Left colon (tissue), 2 donors: Measurements from ENCODE around the gene OCA2. TPM values are rescaled to one million over a fixed set of nuclear protein-coding genes. Genes with fewer than 3 reads are reported as not detected.

Experiments
- ATAC-seq: fragments of 200-7000 bp; cut with Tn5 transposase; one replicate; pipeline ENCODE4 v1.9.1; 2020; ENCODE audit warnings: mild to moderate bottlenecking, moderate library complexity
- DNase-seq, 2 donors: peaks; one replicate each; pipeline ENCODE4 v3.0.0-alpha.2; 2020
- intact Hi-C, 2 donors: fragments of 100-400 bp; cut with DNase I in 1 of 2; cut with micrococcal nuclease in 1 of 2; formaldehyde crosslinking; loops; one replicate each; pipeline versions ENCODE4 v1.11.2 to v1.14.0; 2022; cut with DNase I, micrococcal nuclease
- total RNA-seq, 2 donors: library from RNA; stranded (reverse); fragmentation: NEBNext Ultra II Directional; extraction: Animal tissue kit (Norgen Biotek cat#: 25700); gene quantifications; one replicate each; pipeline ENCODE4 v1.2.1, GENCODE V29; 2021
- donor health status: DM: no; HTN: no; CAD: no.
- donor health status: DM: yes; HTN: yes; CAD: no.

The OCA2 gene
- total RNA-seq, 2 donors from 2014 or later, result 0.18 to 0.31 TPM

- ATAC-seq, result no peak
- DNase-seq, result no peak
- intact Hi-C loops, result no loop called here
Observed at GRCh38 chr15:27820722-27821121, 278.4 kb downstream of the OCA2 start.

DNA sequence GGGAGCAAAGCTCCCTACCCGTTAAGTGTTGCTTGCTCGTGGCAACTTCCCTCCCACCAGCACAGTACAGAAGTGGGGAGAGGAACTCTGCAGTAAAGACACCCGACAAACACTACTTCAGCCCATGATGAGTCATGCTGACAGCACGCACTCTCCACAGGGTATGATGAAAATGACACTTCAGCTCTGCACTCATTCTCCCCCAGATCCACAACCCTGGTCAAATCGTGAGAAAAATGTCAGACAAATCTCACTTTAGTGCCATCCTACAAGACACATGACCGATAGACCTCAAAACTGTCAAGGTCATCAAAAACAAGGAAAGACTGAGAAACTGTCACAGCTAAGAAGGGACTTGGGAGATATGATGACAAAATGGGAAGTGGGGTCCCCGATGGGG is 278.9 kb downstream of the OCA2 start:
- ATAC-seq, result no peak
- intact Hi-C loops, result no loop called here
- DNase-seq, result no peak

- ATAC-seq (no peak), DNase-seq (no peak)
- intact Hi-C loops, result no loop called here
Observed at GRCh38 chr15:27817258-27817657, 281.9 kb downstream of the OCA2 start.

- intact Hi-C loops, result no loop called here
- ATAC-seq (no peak), DNase-seq (no peak)
Observed at GRCh38 chr15:27816790-27817189, 282.3 kb downstream of the OCA2 start.

- intact Hi-C loops, result no loop called here
- DNase-seq, result no peak
- no peak for ATAC-seq
Observed at GRCh38 chr15:27815035-27815434, 284.1 kb downstream of the OCA2 start.

- intact Hi-C loops, result no loop called here
- DNase-seq (no peak), ATAC-seq (no peak)
Observed at GRCh38 chr15:27813139-27813538, 286.0 kb downstream of the OCA2 start.

DNA sequence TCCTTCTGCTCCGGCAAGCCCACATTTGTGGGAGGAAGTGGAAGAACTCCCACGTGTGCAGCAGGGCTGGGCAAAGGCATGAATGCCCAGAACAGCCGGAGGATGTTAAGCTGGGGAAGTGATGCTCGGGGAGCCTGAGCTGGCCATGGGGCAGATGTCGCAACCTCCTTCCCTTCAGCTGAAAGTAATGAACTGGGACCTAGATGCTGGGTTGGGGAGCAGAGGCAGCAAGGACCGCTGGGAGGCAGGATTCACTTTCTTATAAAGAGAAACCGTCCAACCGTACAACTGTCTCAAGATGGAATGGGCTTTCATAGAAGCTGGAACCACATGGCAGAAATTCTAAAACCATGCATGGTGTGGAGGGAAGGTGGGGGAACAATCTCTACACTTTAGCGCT is 290.9 kb downstream of the OCA2 start:
- intact Hi-C loops, result no loop called here

GRCh38 chr15:27807335-27807734 is 291.8 kb downstream of the OCA2 start:
- intact Hi-C loops, result no loop called here
- DNase-seq (no peak), ATAC-seq (no peak)

More for the DNA sequence above, 290.9 kb downstream of the OCA2 start:
- DNase-seq (no peak), ATAC-seq (no peak)

GRCh38 chr15:27806396-27806795 is 292.7 kb downstream of the OCA2 start:
- ATAC-seq, result no peak
- no peak for DNase-seq
- intact Hi-C loops, result no loop called here

DNA sequence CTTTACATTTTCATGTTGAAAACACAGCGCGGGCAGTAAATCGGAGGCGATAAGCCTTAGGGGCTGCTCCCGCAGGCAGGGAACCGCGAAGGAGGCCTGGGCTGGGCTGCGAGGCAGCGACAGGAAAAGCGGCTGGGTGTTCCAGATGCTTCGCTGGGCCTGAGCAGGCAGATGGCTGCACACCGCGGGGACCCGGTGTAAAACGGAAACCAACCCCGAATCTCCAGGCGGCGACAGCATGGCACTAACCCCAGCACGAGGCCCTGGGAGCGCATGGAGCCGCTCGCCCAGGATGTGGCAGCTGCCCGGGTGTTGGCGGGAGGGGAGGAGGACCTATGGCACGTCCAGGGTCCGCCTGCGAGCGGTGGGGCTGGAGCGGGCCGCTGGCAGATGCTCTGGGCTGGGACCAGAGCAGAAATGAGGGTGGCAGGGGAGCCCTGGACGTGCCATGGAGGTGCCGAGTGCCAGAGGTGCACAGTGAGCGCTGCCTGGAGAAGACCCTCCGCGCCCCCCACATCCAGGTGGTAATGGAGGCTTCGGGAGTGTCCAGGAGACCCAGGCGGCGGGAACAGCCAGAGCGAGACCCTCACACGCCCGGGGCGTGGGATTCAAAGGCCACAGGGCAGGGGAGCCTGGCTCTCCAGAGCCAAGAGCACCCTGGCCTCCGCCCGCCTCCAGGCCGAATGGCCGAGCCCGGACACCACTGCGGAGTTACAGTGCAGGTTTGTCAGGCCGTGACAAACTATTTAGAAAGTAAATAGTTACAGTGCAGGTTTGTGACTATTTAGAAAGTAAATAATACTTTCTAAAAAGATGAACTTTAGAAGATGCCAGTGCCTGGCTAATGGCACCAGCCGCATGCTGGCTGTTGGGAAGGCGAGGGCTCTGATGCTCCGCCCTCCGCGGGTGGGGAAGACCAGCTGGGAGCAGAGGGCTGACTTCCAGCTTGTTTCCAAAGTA is 293.6 kb downstream of the OCA2 start:
- intact Hi-C loops, result no loop called here
- ATAC-seq (no peak), DNase-seq (no peak)

DNA sequence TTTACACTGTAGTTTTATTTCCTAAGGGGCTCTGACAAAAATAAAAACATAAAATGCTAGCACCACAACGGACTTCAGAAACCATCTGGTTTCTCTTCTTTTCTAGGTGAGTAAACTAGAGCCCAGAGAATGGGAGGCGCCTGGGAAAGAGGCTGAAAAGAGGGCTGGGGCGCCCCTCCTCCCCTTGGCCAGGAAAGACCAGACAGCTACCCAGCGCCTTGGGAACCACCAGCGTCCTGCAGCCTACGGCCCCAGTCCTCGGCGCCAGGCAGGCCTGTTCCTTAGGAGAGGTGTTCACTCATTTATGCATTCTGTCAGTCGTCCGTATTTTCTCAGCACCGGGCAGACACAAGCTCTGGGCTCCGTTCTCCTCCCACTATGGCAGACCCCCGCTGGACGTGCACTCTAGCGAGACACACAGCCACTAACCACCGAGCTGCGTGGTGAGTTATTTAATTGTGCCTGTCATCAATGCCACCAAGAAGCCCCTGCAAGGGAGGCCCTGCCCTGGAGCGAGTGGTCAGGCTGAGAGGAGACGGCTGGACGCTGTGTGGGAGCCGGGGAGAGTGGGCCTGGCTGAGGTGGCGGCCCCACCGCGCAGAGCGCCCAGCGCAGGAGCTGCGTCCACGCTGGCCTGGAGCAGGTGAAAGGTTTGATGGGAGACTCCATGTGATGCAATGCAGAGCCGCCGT is 294.4 kb downstream of the OCA2 start:
- ATAC-seq, result no peak
- intact Hi-C loops, result no loop called here
- DNase-seq, result no peak

DNA sequence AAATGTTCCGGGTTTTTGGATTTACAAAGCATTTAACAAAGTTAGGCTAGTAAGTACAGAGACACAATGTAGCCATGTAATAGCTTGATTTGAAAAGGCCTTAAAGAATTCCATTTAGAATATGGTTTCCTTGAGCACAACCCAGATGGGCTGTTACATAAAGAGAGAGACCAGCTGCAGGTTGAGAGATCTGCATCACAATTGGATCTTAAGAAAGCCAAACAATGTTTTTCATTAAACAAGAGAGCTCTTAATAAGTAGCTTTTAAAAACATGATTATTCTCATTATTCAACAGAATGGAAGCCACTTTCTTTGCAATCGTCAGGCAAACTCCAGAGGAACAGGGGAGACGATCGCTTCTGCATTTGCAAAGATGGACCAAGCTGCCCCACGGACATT is 300.3 kb downstream of the OCA2 start:
- DNase-seq, result no peak
- intact Hi-C loops, result no loop called here
- ATAC-seq, result no peak

- ATAC-seq (no peak), DNase-seq (no peak)
- intact Hi-C loops, result no loop called here
Observed at GRCh38 chr15:27797765-27798164, 301.4 kb downstream of the OCA2 start.

DNA sequence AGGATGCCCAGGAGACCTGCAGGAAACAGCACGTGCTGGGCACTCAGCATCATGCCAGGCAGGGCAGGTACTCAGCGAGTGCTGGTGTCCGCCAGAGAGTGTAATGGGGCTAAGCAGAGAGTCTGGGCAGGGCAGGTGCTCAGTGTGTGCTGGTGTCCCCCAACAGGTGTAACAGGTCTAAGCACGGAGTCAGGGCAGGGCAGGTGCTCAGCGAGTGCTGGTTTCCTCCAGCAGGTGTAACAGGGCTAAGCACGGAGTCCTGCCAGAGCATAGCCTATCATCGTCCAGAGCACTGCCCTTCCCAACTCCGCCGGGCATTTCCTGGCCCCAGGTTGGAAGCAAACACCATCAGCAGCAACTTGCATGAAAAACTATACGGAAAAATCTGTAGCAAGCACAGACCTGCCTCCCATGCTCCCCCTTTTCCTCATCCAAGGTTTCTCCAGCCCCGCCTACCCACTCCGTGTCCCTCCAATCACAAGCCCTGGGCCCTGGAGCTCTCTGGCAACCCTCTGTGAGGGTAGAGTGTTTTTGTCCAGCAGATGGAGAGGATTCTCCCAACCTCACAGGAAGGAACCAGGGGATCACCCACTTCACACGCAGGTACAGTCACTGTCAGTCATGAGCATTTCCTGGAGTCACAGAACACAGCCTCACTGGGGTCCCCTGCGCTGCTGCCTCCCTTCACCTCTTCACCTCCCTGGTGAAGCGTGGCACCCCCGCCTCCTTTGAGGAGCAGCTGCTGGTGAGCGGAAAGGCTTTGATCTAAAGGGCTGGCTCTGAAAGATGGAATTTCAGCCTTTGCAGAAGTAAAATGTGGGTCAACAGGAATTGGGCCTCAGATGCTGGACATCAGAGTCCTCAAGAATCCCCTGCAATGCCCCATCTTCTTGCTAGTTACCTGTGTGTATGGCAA is 302.5 kb downstream of the OCA2 start:
- intact Hi-C loops, result no loop called here
- no peak for DNase-seq
- ATAC-seq, result no peak

GRCh38 chr15:27792756-27793264 is 306.3 kb downstream of the OCA2 start:
- no peak for ATAC-seq
- no peak for DNase-seq
- intact Hi-C loops, result no loop called here

GRCh38 chr15:27790270-27790669 is 308.8 kb downstream of the OCA2 start:
- DNase-seq, result no peak
- no peak for ATAC-seq
- intact Hi-C loops, result no loop called here

- DNase-seq (no peak), ATAC-seq (no peak)
- intact Hi-C loops, result no loop called here
Observed at GRCh38 chr15:27787931-27788330, 311.2 kb downstream of the OCA2 start.

- DNase-seq (no peak), ATAC-seq (no peak)
- intact Hi-C loops, result no loop called here
Observed at GRCh38 chr15:27784107-27784506, 315.0 kb downstream of the OCA2 start.

DNA sequence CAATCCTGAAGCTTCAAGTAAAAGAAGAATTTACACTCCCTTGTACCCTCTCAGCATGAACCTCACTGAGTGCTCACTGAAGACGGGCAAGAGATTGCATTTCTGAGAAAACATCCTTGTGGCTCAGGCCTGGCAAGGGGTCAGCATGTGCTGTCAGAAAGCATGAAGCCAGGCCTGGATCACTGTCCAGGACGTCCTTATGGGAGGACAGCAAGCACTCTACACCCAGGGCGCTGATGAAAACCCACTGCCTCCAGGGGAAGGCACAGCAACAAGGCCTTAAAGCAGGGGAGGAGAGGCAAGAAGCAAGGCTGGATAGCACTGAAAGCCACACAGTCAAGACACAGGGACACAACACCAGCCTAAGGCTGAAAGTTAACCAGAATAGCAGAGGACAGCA is 315.4 kb downstream of the OCA2 start:
- intact Hi-C loops, result no loop called here
- ATAC-seq (no peak), DNase-seq (no peak)
